ENCODE measurements around the gene KCNV2. TPM values are rescaled to one million over a fixed set of nuclear protein-coding genes. Genes with fewer than 3 reads are reported as not detected.

Gene KCNV2
- total RNA-seq, 1 donor from 2014 or later: not detected

DNA sequence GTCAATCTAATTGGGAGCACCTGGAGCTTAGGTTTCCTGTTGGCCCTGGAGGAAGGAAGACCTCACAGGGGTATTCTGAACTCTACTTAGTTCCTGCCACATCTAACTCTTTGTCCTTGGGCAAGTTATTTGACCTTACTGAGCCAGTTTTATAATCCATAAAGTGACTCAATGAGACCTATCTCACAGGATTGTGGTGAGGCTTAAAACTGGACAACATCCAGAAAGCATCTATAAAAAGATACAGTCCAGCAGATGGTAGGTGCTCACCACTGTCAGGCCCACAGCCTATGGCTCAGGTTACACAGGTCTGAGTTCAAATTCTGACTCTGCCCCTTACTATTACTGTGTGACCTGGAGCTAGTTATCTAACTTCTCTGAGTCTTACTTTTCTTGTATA, 23.3 kb downstream of the KCNV2 start:
- no peaks in the 10 kb centered on the region for H3K4me1 ChIP-seq
- H3K27me3 ChIP-seq: no peaks in the 10 kb centered on the region
- intact Hi-C loops (cut with DNase I): no loop called here
- H3K9me3 ChIP-seq: no peaks in the 10 kb centered on the region
- no peak overlapping the region for H3K4me3 ChIP-seq
- H3K27ac ChIP-seq: no peak overlapping the region
- TF ChIP-seq POLR2A (IDR thresholded peaks at IDR 0.05) (no peak), POLR2AphosphoS5 (IDR thresholded peaks at IDR 0.05; ENCODE audit: insufficient read depth in 1 of 2, low read depth in 1 of 2) (no peak)
- TF ChIP-seq, protein P1, sequence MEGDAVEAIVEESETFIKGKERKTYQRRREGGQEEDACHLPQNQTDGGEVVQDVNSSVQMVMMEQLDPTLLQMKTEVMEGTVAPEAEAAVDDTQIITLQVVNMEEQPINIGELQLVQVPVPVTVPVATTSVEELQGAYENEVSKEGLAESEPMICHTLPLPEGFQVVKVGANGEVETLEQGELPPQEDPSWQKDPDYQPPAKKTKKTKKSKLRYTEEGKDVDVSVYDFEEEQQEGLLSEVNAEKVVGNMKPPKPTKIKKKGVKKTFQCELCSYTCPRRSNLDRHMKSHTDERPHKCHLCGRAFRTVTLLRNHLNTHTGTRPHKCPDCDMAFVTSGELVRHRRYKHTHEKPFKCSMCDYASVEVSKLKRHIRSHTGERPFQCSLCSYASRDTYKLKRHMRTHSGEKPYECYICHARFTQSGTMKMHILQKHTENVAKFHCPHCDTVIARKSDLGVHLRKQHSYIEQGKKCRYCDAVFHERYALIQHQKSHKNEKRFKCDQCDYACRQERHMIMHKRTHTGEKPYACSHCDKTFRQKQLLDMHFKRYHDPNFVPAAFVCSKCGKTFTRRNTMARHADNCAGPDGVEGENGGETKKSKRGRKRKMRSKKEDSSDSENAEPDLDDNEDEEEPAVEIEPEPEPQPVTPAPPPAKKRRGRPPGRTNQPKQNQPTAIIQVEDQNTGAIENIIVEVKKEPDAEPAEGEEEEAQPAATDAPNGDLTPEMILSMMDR (IDR thresholded peaks at IDR 0.05): no peak
- no peaks in the 10 kb centered on the region for H3K36me3 ChIP-seq
- no peak for DNase-seq (ENCODE audit: extremely low spot score in 2 of 2)

DNA sequence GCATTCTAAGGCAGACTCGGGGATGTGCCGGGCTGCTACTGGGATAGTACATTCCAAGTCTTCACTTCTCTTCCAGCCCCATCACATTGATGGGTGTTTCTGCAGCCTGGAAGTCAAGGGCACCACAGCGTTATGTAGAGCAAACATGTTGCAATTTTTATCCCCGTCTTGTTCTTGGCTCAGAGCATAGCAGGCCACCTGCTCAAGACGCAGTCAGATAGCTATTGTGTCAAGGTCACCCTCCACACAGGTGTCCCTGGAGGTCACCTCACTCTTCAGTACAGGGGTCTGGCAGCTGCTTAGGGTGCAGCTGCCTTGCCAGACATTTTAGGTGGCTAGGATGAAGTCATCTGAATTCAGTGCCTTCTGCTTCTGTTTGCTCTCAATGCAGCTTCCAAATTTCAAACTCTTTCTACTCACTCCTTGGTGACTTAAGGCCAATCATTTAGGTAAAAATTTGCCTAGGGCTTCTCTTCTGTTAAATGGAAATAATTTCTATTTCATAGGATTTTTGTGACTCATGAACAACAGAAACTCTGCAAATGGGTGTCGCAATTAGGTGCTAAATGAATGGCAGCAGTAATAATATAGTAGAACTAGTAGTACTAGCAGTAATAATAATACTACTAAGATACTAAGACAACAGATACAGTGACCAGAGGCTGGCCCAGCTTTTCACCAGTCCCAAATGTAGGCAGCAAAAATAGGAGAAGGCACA, 24.3 kb downstream of the KCNV2 start:
- no peak overlapping the region for H3K27ac ChIP-seq
- intact Hi-C loops (cut with DNase I): no loop called here
- TF ChIP-seq POLR2A (IDR thresholded peaks at IDR 0.05) (no peak), POLR2AphosphoS5 (IDR thresholded peaks at IDR 0.05; ENCODE audit: insufficient read depth in 1 of 2, low read depth in 1 of 2) (no peak)
- H3K27me3 ChIP-seq: no peaks in the 10 kb centered on the region
- no peaks in the 10 kb centered on the region for H3K9me3 ChIP-seq
- H3K36me3 ChIP-seq: no peaks in the 10 kb centered on the region
- no peak for DNase-seq (ENCODE audit: extremely low spot score in 2 of 2)
- no peak overlapping the region for H3K4me3 ChIP-seq
- no peaks in the 10 kb centered on the region for H3K4me1 ChIP-seq

DNA sequence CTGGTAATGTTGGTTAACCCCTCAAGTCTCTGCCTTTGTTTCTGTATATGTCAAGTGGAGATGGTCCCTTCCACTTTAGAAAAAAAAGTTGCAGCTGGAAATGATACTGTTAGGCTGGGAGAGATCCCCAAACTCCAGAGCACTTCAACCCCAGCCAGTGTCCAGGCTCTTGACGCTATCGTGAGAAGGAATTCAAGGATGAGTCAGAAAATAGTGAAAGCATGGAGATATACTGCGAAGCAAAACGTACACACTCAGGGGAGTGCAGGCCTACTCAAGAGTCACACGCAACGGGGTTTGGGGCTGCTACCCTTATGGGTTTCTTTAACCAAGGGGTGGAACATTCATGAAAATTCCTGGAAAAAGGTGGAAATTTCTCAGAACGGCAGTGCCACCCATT, 24.9 kb downstream of the KCNV2 start:
- no peaks in the 10 kb centered on the region for H3K36me3 ChIP-seq
- TF ChIP-seq POLR2AphosphoS5 (IDR thresholded peaks at IDR 0.05; ENCODE audit: insufficient read depth in 1 of 2, low read depth in 1 of 2) (no peak), POLR2A (IDR thresholded peaks at IDR 0.05) (no peak)
- H3K27ac ChIP-seq: no peak overlapping the region
- H3K4me3 ChIP-seq: no peak overlapping the region
- DNase-seq (ENCODE audit: extremely low spot score in 2 of 2): no peak
- H3K4me1 ChIP-seq: no peaks in the 10 kb centered on the region
- H3K9me3 ChIP-seq: no peaks in the 10 kb centered on the region
- intact Hi-C loops (cut with DNase I): no loop called here
- H3K27me3 ChIP-seq: no peaks in the 10 kb centered on the region

DNA sequence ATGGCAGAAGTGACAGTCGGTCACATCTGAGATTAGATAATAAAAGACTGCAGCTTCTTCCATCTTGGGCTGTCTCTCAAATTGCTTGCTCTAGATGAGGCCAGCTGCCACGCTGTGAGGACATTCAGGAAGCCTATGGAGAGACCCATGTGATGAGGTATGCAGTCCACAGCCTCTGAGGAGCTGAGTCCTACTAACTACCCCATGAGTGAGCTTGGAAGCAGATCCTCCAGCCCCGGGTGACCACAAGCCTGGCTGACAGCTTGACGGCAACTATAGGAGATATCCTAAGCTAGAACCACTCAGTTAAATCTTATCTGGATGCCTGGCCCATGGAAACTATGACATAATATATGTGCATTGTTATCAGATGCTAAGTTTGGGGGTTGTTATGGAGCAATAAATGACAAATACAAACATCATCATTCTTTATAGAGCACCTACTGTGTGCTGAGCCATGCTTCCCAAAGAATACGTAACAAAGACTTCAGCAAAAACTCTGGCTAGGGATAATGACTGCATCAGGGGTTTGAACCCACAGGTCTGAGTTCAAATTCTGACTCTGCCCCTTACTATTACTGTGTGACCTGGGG, 26.7 kb downstream of the KCNV2 start:
- no peak for DNase-seq (ENCODE audit: extremely low spot score in 2 of 2)
- Histone ChIP-seq H3K36me3 (no peaks in the 10 kb centered on the region), H3K4me1 (no peaks in the 10 kb centered on the region), H3K9me3 (no peaks in the 10 kb centered on the region), H3K27ac (no peak overlapping the region), H3K4me3 (no peak overlapping the region), H3K27me3 (no peaks in the 10 kb centered on the region)
- intact Hi-C loops (cut with DNase I): no loop called here
- TF ChIP-seq POLR2A (IDR thresholded peaks at IDR 0.05) (no peak), POLR2AphosphoS5 (IDR thresholded peaks at IDR 0.05; ENCODE audit: insufficient read depth in 1 of 2, low read depth in 1 of 2) (no peak)
- TF ChIP-seq, protein P1 (IDR thresholded peaks at IDR 0.05): no peak

DNA sequence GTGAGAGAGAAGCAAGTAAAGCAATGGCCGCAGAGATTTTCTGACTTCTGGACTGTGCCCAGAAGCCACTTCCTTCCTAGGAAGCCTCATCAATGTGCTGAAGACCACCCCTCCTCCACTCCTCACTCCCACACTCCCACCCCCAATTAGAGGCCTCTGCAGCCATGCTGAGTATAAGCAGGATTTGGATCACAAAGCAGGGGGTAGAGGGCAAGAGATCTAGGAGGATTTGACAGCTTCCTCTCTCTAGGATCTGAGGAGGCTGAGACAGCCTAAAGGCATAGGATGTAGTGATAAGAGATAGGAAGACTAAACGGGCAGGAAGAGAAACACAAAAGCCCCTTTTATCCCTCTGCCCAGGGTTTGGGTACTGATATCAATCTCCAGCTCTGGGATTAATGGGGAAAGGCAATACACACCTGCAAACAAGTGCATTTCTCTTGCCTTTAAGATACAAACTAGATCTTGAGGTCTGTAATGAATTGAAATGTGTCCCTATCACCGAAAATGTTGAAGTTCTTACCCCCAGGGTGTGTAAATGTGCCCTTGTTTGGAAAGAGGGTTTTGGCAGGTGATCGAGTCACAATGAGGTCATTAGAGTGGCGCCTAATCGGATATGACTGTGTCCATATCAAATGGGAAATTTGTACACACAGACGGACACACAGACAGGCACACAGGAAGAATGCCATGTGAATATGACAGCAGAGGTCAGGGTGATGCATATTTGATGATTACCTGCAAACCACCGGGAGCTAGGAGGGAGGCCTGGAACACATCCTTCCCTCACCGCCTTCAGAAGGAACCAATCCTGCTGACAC, 28.5 kb downstream of the KCNV2 start:
- Histone ChIP-seq H3K27ac (no peak overlapping the region), H3K4me1 (no peaks in the 10 kb centered on the region), H3K9me3 (no peaks in the 10 kb centered on the region), H3K27me3 (no peaks in the 10 kb centered on the region), H3K4me3 (no peak overlapping the region), H3K36me3 (no peaks in the 10 kb centered on the region)
- intact Hi-C loops (cut with DNase I): no loop called here
- TF ChIP-seq, protein P1 (IDR thresholded peaks at IDR 0.05): no peak
- TF ChIP-seq POLR2A (IDR thresholded peaks at IDR 0.05) (no peak), POLR2AphosphoS5 (IDR thresholded peaks at IDR 0.05; ENCODE audit: insufficient read depth in 1 of 2, low read depth in 1 of 2) (no peak)
- no peak for DNase-seq (ENCODE audit: extremely low spot score in 2 of 2)

Data from vagina (tissue), 2 donors.